ENCODE data around the gene ASH1L.
"Not testable (repeated sequence)": the region's sequence is repeated elsewhere in the genome, so short reads cannot be mapped to it uniquely, and the experiment has no call there.

Gene ASH1L

GRCh38 chr1:155561779-155562580 lies 623 bp downstream of the ASH1L start:
- not testable (repeated sequence) for FAIRE-seq

- FAIRE-seq = no peak
These were observed 6.7 kb downstream of the ASH1L start for GRCh38 chr1:155555915-155556314.

GRCh38 chr1:155553349-155553748 lies 9.3 kb downstream of the ASH1L start:
- no peak for FAIRE-seq

GRCh38 chr1:155548706-155549105 lies 13.9 kb downstream of the ASH1L start:
- no peak for FAIRE-seq

- FAIRE-seq = no peak
These were observed 22.4 kb downstream of the ASH1L start for GRCh38 chr1:155540000-155540874.

GRCh38 chr1:155537193-155537592 lies 25.4 kb downstream of the ASH1L start:
- no peak for FAIRE-seq

GRCh38 chr1:155531624-155532023 lies 31.0 kb downstream of the ASH1L start:
- FAIRE-seq = no peak

GRCh38 chr1:155529929-155530328 lies 32.7 kb downstream of the ASH1L start:
- FAIRE-seq = no peak

GRCh38 chr1:155529109-155529508 lies 33.5 kb downstream of the ASH1L start:
- no peak for FAIRE-seq

GRCh38 chr1:155527677-155528076 lies 34.9 kb downstream of the ASH1L start:
- FAIRE-seq = no peak

- no peak for FAIRE-seq
These were observed 36.2 kb downstream of the ASH1L start for GRCh38 chr1:155526356-155526755.

- FAIRE-seq = no peak
These were observed 40.5 kb downstream of the ASH1L start for GRCh38 chr1:155522069-155522468.

- FAIRE-seq = no peak
These were observed 44.1 kb downstream of the ASH1L start for GRCh38 chr1:155518484-155518883.

GRCh38 chr1:155514582-155515187 lies 47.9 kb downstream of the ASH1L start:
- FAIRE-seq = no peak

- no peak for FAIRE-seq
These were observed 49.2 kb downstream of the ASH1L start for GRCh38 chr1:155513300-155513916.

- FAIRE-seq = not testable (repeated sequence)
These were observed 51.2 kb downstream of the ASH1L start for GRCh38 chr1:155511385-155511784.

- no peak for FAIRE-seq
These were observed 53.5 kb downstream of the ASH1L start for GRCh38 chr1:155509064-155509463.

GRCh38 chr1:155507945-155508344 lies 54.7 kb downstream of the ASH1L start:
- FAIRE-seq = no peak

- FAIRE-seq = not testable (repeated sequence)
These were observed 56.6 kb downstream of the ASH1L start for GRCh38 chr1:155505963-155506362.

GRCh38 chr1:155504207-155504606 lies 58.4 kb downstream of the ASH1L start:
- no peak for FAIRE-seq

GRCh38 chr1:155499953-155500639 lies 62.5 kb downstream of the ASH1L start:
- FAIRE-seq = no peak

- no peak for FAIRE-seq
These were observed 63.3 kb downstream of the ASH1L start for GRCh38 chr1:155499263-155499662.
